Measurements from ENCODE around the gene FBXO11.

The FBXO11 gene

GRCh38 chr2:47870641-47871540 is 35.4 kb downstream of the FBXO11 start (continued):
- no peak for TF ChIP-seq ZBTB11 (tag by site-specific recombination; conservative IDR thresholded peaks at IDR 0.05; ENCODE audit: low read depth)
- TF ChIP-seq MYNN (tag by site-specific recombination; IDR thresholded peaks at IDR 0.05; ENCODE audit: borderline replicate concordance) = no peak
- TF ChIP-seq PRDM10 (tag by site-specific recombination; IDR thresholded peaks at IDR 0.05) = no peak
- TF ChIP-seq ZNF596 (tag by site-specific recombination; IDR thresholded peaks at IDR 0.05) = no peak
- TF ChIP-seq ZXDB (tag by site-specific recombination; IDR thresholded peaks at IDR 0.05) = no peak
- no peak for TF ChIP-seq ZNF837 (tag by site-specific recombination; IDR thresholded peaks at IDR 0.05)

GRCh38 chr2:47869859-47870595 is 36.3 kb downstream of the FBXO11 start:
- H3K27ac ChIP-seq (ENCODE audit: extremely low read depth, low read depth, low read length) = no peak overlapping the region
- H3K9me3 ChIP-seq (ENCODE audit: control insufficient read depth, insufficient read depth, low read depth, low read length) = no peaks in the 10 kb centered on the region
- peaks cover 22% of the 10 kb centered on the region for H3K4me1 ChIP-seq (ENCODE audit: control insufficient read depth, insufficient read depth, low read length)
- ChIA-PET POLR2A (interaction anchor here (1.0 kb wide), 1 partner anchor 9 kb away, joined by 3 read pairs; no protein-coding TSS in a partner anchor), CTCF (no interaction called here)
- H3K4me3 ChIP-seq (ENCODE audit: low read depth, low read length) = no peak overlapping the region
- peaks cover 0 to 3% of the 10 kb centered on the region in 2 experiments; a peak in 1 of 3 replicates for H3K36me3 ChIP-seq (ENCODE audit: control insufficient read depth in 2 of 2, insufficient read depth in 1 of 2, low read length in 2 of 2)
- no peak for TF ChIP-seq ZNF394 (tag by site-specific recombination; IDR thresholded peaks at IDR 0.05; ENCODE audit: borderline replicate concordance)
- no peak for TF ChIP-seq ZNF146 (tag by site-specific recombination; IDR thresholded peaks at IDR 0.05)
- no peak for TF ChIP-seq HOXC10 (CRISPR knock-in tag; IDR thresholded peaks at IDR 0.05)
- no peak for TF ChIP-seq REPIN1 (tag by site-specific recombination; IDR thresholded peaks at IDR 0.05; ENCODE audit: low read depth)
- TF ChIP-seq HOXA7 (CRISPR knock-in tag; IDR thresholded peaks at IDR 0.05; ENCODE audit: borderline replicate concordance) = no peak
- TF ChIP-seq ZNF169 (tag by site-specific recombination; IDR thresholded peaks at IDR 0.05) = no peak
- no peak for TF ChIP-seq PRDM6 (tag by site-specific recombination; IDR thresholded peaks at IDR 0.05)
